HEK293 (cell line): ENCODE results near the gene SLC26A6.

Experiments
- EGR2 ChIP-seq: fragments of 450-650 bp; formaldehyde crosslinking; IDR thresholded peaks from 2 replicates; pipeline ENCODE4 v1.5.1; 2016; ENCODE audit warnings: low read depth, missing biosample characterization, missing genetic modification characterization
- SP7 ChIP-seq: fragments of 450-650 bp; formaldehyde crosslinking; IDR thresholded peaks from 2 replicates; pipeline ENCODE4 v1.5.1; 2016; ENCODE audit warnings: missing biosample characterization, missing genetic modification characterization
- TCF7L2 ChIP-seq: IDR thresholded peaks from 2 replicates; pipeline ENCODE4 v1.6.1; 2011; ENCODE audit warnings: low read depth, mild to moderate bottlenecking, inconsistent platforms, low read length, moderate library complexity, borderline replicate concordance
- ZBTB20 ChIP-seq: fragments of 450-650 bp; formaldehyde crosslinking; IDR thresholded peaks from 2 replicates; pipeline ENCODE4 v1.5.1; 2016; ENCODE audit warnings: missing biosample characterization, missing genetic modification characterization
- ZEB2 ChIP-seq: fragments of 450-650 bp; formaldehyde crosslinking; IDR thresholded peaks from 2 replicates; pipeline ENCODE4 v1.5.1; 2016; ENCODE audit warnings: missing biosample characterization, missing genetic modification characterization
- ZFHX2 ChIP-seq: fragments of 450-650 bp; formaldehyde crosslinking; conservative IDR thresholded peaks from 2 replicates; pipeline ENCODE4 v1.5.1; 2016; ENCODE audit warnings: missing biosample characterization, missing genetic modification characterization
- ZFP3 ChIP-seq: fragments of 450-650 bp; formaldehyde crosslinking; IDR thresholded peaks from 2 replicates; pipeline ENCODE4 v1.5.1; 2016; ENCODE audit warnings: low read depth, missing biosample characterization, missing genetic modification characterization
- ZFP41 ChIP-seq: fragments of 450-650 bp; formaldehyde crosslinking; IDR thresholded peaks from 2 replicates; pipeline ENCODE4 v1.5.1; 2016; ENCODE audit warnings: missing biosample characterization, missing genetic modification characterization, borderline replicate concordance
- ZNF10 ChIP-seq: fragments of 450-650 bp; formaldehyde crosslinking; IDR thresholded peaks from 2 replicates; pipeline ENCODE4 v1.5.1; 2017; ENCODE audit warnings: missing biosample characterization, missing genetic modification characterization
- ZNF132 ChIP-seq: fragments of 450-650 bp; formaldehyde crosslinking; IDR thresholded peaks from 2 replicates; pipeline ENCODE4 v1.5.1; 2017; ENCODE audit warnings: missing biosample characterization, missing genetic modification characterization, borderline replicate concordance
- ZNF175 ChIP-seq: fragments of 450-650 bp; formaldehyde crosslinking; IDR thresholded peaks from 2 replicates; pipeline ENCODE4 v1.5.1; 2016; ENCODE audit warnings: missing biosample characterization, missing genetic modification characterization
- ZNF202 ChIP-seq: fragments of 450-650 bp; formaldehyde crosslinking; IDR thresholded peaks from 2 replicates; pipeline ENCODE4 v1.5.1; 2016; ENCODE audit warnings: missing biosample characterization, missing genetic modification characterization, borderline replicate concordance
- ZNF274 ChIP-seq, 2 experiments: fragments of 200-500 bp in 1 of 2; fragments of 450-650 bp in 1 of 2; sonication (Bioruptor generic) in 1 of 2; formaldehyde crosslinking in 1 of 2; IDR thresholded peaks; 2 replicates each; pipeline versions ENCODE4 v1.5.1 to v1.6.1; 2014 to 2016; ENCODE audit warnings: borderline replicate concordance in 1 of 2, inconsistent platforms in 1 of 2, low read length in 1 of 2, missing biosample characterization in 1 of 2, missing genetic modification characterization in 1 of 2
- ZNF292 ChIP-seq: fragments of 450-650 bp; formaldehyde crosslinking; IDR thresholded peaks from 2 replicates; pipeline ENCODE4 v1.5.1; 2016; ENCODE audit warnings: low read depth, missing biosample characterization, missing genetic modification characterization, borderline replicate concordance
- ZNF341 ChIP-seq: fragments of 450-650 bp; formaldehyde crosslinking; IDR thresholded peaks from 2 replicates; pipeline ENCODE4; 2016; ENCODE audit warnings: low read depth, missing biosample characterization, missing genetic modification characterization
- ZNF366 ChIP-seq: fragments of 450-650 bp; formaldehyde crosslinking; conservative IDR thresholded peaks from 2 replicates; pipeline ENCODE4 v1.5.1; 2016; ENCODE audit warnings: missing biosample characterization, missing genetic modification characterization
- ZNF514 ChIP-seq: fragments of 450-650 bp; formaldehyde crosslinking; IDR thresholded peaks from 2 replicates; pipeline ENCODE4 v1.5.1; 2016; ENCODE audit warnings: missing biosample characterization, missing genetic modification characterization
- ZNF544 ChIP-seq: fragments of 450-650 bp; formaldehyde crosslinking; IDR thresholded peaks from 2 replicates; pipeline ENCODE4 v1.5.0; 2017; ENCODE audit warnings: missing biosample characterization, missing genetic modification characterization
- ZNF561 ChIP-seq: fragments of 450-650 bp; IDR thresholded peaks from 2 replicates; pipeline ENCODE4 v1.5.1; 2018; ENCODE audit warnings: missing biosample characterization, missing genetic modification characterization, borderline replicate concordance
- ZNF571 ChIP-seq: fragments of 450-650 bp; formaldehyde crosslinking; IDR thresholded peaks from 2 replicates; pipeline ENCODE4 v1.5.0; 2017; ENCODE audit warnings: missing biosample characterization, missing genetic modification characterization
- ZNF621 ChIP-seq: fragments of 450-650 bp; formaldehyde crosslinking; IDR thresholded peaks from 2 replicates; pipeline ENCODE4 v1.5.1; 2017; ENCODE audit warnings: missing biosample characterization, missing genetic modification characterization
- ZNF664 ChIP-seq: fragments of 450-650 bp; formaldehyde crosslinking; IDR thresholded peaks from 2 replicates; pipeline ENCODE4 v1.5.1; 2016; ENCODE audit warnings: missing biosample characterization, missing genetic modification characterization
- ZNF670 ChIP-seq: fragments of 450-650 bp; formaldehyde crosslinking; IDR thresholded peaks from 2 replicates; pipeline ENCODE4 v1.5.1; 2016; ENCODE audit warnings: missing biosample characterization, missing genetic modification characterization, low read depth
- ZSCAN30 ChIP-seq: fragments of 450-650 bp; IDR thresholded peaks from 2 replicates; pipeline ENCODE4 v1.5.1; 2018; ENCODE audit warnings: missing biosample characterization, mild to moderate bottlenecking, missing genetic modification characterization, moderate library complexity
- TF ChIP-seq, protein P1 (sequence below): fragments of 450-650 bp; formaldehyde crosslinking; IDR thresholded peaks from 2 replicates; pipeline ENCODE4 v1.5.1; 2016; ENCODE audit warnings: missing biosample characterization, missing genetic modification characterization
- TF ChIP-seq, protein P2 (sequence below): fragments of 450-650 bp; formaldehyde crosslinking; IDR thresholded peaks from 2 replicates; pipeline ENCODE4 v1.5.1; 2016; ENCODE audit warnings: missing biosample characterization, missing genetic modification characterization
- TF ChIP-seq, protein P3 (sequence below): fragments of 450-650 bp; formaldehyde crosslinking; IDR thresholded peaks from 2 replicates; pipeline ENCODE4 v1.5.1; 2016; ENCODE audit warnings: missing biosample characterization, missing genetic modification characterization, low read depth
- TF ChIP-seq, protein P4 (sequence below): fragments of 450-650 bp; IDR thresholded peaks from 2 replicates; pipeline ENCODE4 v1.5.1; 2018; ENCODE audit warnings: missing biosample characterization, missing genetic modification characterization
- TF ChIP-seq, protein P5 (sequence below): fragments of 450-650 bp; formaldehyde crosslinking; IDR thresholded peaks from 2 replicates; pipeline ENCODE4 v1.5.1; 2016; ENCODE audit warnings: missing biosample characterization, missing genetic modification characterization
- TF ChIP-seq, protein P6 (sequence below): fragments of 450-650 bp; formaldehyde crosslinking; IDR thresholded peaks from 2 replicates; pipeline ENCODE4 v1.5.1; 2017; ENCODE audit warnings: missing biosample characterization, missing genetic modification characterization

The SLC26A6 gene

DNA sequence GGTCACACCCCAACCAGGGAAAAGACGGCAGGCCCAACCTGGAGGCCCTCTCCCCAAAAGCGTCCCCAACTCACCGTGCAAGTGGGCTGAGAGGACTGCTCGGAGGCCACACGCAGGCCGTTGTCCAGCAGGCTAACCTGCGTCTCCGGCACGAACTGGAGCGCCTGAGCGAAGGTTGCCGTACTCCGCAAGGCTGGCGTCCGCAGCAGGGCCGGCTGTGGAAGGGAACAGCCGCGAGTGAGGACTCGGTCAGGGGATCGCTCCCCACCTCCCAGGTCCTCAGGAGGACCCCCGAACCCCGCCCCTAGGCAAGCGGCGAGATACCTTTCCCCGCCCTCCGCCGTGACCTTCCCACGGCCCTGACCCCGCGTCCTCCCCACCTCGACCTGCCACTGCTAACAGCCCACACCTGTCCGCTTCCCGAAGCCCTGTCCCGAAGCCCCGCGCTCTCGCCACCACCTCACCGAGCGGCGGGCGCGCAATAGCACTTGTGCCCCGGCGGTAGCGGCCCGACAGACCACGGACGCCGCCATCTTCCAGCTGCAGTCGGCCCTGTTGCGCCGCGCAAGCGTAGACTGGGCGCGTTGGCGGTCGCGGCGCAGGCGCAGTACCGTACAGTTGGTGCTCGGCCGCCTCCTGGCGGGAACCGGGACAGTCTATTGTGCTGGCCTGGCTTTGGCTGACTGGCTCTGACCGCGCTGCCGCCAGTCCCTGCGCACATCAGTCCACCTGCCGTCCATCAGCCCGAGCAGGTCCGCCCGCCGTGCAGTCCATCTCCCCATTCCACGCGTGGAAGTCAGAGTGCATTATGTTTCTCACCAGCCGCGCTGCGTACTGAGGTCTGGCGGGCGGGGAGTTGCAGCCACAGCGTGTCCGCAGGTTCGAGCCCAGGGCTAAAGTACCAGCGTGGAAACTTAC lies 25.9 kb downstream of the SLC26A6 start, which contains the start of gene UQCRC1 (continued):
- TF ChIP-seq, protein P1, sequence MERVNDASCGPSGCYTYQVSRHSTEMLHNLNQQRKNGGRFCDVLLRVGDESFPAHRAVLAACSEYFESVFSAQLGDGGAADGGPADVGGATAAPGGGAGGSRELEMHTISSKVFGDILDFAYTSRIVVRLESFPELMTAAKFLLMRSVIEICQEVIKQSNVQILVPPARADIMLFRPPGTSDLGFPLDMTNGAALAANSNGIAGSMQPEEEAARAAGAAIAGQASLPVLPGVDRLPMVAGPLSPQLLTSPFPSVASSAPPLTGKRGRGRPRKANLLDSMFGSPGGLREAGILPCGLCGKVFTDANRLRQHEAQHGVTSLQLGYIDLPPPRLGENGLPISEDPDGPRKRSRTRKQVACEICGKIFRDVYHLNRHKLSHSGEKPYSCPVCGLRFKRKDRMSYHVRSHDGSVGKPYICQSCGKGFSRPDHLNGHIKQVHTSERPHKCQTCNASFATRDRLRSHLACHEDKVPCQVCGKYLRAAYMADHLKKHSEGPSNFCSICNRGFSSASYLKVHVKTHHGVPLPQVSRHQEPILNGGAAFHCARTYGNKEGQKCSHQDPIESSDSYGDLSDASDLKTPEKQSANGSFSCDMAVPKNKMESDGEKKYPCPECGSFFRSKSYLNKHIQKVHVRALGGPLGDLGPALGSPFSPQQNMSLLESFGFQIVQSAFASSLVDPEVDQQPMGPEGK (tag by site-specific recombination) = peak; percentile 67; the same call in 1 of the 2 replicates
- no peak for TF ChIP-seq ZNF10
- TF ChIP-seq ZNF561 (tag by site-specific recombination) = no peak
- TF ChIP-seq, protein P2, sequence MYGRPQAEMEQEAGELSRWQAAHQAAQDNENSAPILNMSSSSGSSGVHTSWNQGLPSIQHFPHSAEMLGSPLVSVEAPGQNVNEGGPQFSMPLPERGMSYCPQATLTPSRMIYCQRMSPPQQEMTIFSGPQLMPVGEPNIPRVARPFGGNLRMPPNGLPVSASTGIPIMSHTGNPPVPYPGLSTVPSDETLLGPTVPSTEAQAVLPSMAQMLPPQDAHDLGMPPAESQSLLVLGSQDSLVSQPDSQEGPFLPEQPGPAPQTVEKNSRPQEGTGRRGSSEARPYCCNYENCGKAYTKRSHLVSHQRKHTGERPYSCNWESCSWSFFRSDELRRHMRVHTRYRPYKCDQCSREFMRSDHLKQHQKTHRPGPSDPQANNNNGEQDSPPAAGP (tag by site-specific recombination) = peak; percentile 39; the same call in 1 of the 2 replicates
- TF ChIP-seq ZNF514 = no peak
- peak; percentile 40; the same call in 1 of the 2 replicates for TF ChIP-seq ZNF341
- no peak for TF ChIP-seq ZNF274 (IDR thresholded peaks at IDR 0.05; ENCODE audit: low read length)
- no peak for TF ChIP-seq ZNF274 (tag by site-specific recombination; IDR thresholded peaks at IDR 0.05; ENCODE audit: borderline replicate concordance)
- TF ChIP-seq ZNF571 (tag by site-specific recombination) = no peak
- TF ChIP-seq ZNF202 (tag by site-specific recombination) = no peak
- TF ChIP-seq ZNF670 (tag by site-specific recombination) = no peak
- no peak for TF ChIP-seq ZNF292 (tag by site-specific recombination)
- TF ChIP-seq, protein P3, sequence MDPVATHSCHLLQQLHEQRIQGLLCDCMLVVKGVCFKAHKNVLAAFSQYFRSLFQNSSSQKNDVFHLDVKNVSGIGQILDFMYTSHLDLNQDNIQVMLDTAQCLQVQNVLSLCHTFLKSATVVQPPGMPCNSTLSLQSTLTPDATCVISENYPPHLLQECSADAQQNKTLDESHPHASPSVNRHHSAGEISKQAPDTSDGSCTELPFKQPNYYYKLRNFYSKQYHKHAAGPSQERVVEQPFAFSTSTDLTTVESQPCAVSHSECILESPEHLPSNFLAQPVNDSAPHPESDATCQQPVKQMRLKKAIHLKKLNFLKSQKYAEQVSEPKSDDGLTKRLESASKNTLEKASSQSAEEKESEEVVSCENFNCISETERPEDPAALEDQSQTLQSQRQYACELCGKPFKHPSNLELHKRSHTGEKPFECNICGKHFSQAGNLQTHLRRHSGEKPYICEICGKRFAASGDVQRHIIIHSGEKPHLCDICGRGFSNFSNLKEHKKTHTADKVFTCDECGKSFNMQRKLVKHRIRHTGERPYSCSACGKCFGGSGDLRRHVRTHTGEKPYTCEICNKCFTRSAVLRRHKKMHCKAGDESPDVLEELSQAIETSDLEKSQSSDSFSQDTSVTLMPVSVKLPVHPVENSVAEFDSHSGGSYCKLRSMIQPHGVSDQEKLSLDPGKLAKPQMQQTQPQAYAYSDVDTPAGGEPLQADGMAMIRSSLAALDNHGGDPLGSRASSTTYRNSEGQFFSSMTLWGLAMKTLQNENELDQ = no peak
- TF ChIP-seq, protein P4, sequence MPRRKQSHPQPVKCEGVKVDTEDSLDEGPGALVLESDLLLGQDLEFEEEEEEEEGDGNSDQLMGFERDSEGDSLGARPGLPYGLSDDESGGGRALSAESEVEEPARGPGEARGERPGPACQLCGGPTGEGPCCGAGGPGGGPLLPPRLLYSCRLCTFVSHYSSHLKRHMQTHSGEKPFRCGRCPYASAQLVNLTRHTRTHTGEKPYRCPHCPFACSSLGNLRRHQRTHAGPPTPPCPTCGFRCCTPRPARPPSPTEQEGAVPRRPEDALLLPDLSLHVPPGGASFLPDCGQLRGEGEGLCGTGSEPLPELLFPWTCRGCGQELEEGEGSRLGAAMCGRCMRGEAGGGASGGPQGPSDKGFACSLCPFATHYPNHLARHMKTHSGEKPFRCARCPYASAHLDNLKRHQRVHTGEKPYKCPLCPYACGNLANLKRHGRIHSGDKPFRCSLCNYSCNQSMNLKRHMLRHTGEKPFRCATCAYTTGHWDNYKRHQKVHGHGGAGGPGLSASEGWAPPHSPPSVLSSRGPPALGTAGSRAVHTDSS (tag by site-specific recombination) = no peak
- peak; percentile 75 for TF ChIP-seq ZFHX2 (tag by site-specific recombination)
- no peak for TF ChIP-seq SP7
- peak; percentile 62; the same call in 1 of the 2 replicates for TF ChIP-seq ZBTB20 (tag by site-specific recombination)
- no peak for TF ChIP-seq ZNF366 (tag by site-specific recombination)
- TF ChIP-seq ZNF132 (tag by site-specific recombination) = no peak
- no peak for TF ChIP-seq ZFP3 (tag by site-specific recombination)
- no peak for TF ChIP-seq ZFP41 (tag by site-specific recombination)
- no peak for TF ChIP-seq ZSCAN30
- TF ChIP-seq ZNF544 (tag by site-specific recombination) = no peak
- no peak for TF ChIP-seq TCF7L2
- TF ChIP-seq, protein P5, sequence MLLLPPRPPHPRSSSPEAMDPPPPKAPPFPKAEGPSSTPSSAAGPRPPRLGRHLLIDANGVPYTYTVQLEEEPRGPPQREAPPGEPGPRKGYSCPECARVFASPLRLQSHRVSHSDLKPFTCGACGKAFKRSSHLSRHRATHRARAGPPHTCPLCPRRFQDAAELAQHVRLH (tag by site-specific recombination) = no peak
- no peak for TF ChIP-seq ZNF664 (tag by site-specific recombination)
- no peak for TF ChIP-seq ZNF175
- TF ChIP-seq, protein P6, sequence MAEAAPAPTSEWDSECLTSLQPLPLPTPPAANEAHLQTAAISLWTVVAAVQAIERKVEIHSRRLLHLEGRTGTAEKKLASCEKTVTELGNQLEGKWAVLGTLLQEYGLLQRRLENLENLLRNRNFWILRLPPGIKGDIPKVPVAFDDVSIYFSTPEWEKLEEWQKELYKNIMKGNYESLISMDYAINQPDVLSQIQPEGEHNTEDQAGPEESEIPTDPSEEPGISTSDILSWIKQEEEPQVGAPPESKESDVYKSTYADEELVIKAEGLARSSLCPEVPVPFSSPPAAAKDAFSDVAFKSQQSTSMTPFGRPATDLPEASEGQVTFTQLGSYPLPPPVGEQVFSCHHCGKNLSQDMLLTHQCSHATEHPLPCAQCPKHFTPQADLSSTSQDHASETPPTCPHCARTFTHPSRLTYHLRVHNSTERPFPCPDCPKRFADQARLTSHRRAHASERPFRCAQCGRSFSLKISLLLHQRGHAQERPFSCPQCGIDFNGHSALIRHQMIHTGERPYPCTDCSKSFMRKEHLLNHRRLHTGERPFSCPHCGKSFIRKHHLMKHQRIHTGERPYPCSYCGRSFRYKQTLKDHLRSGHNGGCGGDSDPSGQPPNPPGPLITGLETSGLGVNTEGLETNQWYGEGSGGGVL (tag by site-specific recombination) = no peak
- TF ChIP-seq ZEB2 (tag by site-specific recombination) = peak; percentile 58
- TF ChIP-seq EGR2 (tag by site-specific recombination) = no peak
- no peak for TF ChIP-seq ZNF621 (tag by site-specific recombination)
